Measurements from ENCODE around the gene SPAG5.

DNA sequence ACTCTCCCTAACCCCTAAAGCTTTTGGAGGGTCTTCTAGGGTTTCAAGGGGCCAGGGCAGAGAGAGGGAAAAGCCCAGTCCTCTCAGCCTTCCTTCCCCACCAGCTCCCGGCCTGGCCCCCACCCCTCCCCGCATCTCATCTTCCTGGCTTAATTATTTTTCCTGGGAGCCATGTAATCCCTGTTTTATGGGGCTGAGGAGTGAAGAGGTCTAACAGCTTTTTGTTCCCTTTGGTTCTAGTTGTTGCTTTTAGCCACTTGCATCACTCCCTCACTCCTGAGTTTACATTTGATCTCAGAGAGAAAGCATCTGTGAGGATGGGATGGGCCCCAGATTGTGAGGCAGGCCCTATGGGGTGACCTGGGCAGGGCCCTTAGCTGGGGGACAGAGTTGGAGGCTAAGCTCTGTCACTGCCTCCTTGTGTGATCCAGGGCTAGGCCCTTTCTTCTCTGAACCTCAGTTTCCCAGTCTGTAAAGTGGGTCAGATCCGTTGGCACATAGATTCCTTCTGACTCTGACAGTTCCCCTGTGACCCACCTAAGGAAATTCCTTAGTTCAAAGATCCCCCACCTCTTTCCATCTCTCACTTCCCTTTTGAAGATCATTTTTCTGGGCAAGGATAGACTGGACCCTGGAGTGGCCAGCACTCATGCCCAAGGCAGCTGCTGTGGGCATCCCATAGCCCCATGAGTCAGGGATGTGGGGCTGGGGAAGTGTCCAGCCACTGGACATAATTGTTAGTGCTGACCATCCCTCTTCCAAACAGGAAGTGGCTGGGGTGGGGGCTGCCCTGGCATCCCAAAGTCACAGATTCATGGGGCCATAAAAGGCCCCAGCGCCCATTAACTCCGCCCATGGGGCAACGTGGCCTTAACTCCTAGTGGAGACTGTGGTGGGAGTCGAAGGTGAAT is 66.5 kb downstream of the SPAG5 start:
- TF ChIP-seq, protein P1, sequence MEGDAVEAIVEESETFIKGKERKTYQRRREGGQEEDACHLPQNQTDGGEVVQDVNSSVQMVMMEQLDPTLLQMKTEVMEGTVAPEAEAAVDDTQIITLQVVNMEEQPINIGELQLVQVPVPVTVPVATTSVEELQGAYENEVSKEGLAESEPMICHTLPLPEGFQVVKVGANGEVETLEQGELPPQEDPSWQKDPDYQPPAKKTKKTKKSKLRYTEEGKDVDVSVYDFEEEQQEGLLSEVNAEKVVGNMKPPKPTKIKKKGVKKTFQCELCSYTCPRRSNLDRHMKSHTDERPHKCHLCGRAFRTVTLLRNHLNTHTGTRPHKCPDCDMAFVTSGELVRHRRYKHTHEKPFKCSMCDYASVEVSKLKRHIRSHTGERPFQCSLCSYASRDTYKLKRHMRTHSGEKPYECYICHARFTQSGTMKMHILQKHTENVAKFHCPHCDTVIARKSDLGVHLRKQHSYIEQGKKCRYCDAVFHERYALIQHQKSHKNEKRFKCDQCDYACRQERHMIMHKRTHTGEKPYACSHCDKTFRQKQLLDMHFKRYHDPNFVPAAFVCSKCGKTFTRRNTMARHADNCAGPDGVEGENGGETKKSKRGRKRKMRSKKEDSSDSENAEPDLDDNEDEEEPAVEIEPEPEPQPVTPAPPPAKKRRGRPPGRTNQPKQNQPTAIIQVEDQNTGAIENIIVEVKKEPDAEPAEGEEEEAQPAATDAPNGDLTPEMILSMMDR (conservative IDR thresholded peaks at IDR 0.05; ENCODE audit: low read depth in 2 of 2), result no peak
- no peak for TF ChIP-seq ZNF331 (CRISPR knock-in tag; IDR thresholded peaks at IDR 0.05; ENCODE audit: low read depth)
- no peak for TF ChIP-seq POLR2AphosphoS5 (IDR thresholded peaks at IDR 0.05; ENCODE audit: low read depth)
- no peak for TF ChIP-seq EZH2 (IDR thresholded peaks at IDR 0.05; ENCODE audit: low read depth, unreplicated experiment)
- TF ChIP-seq, protein P2, sequence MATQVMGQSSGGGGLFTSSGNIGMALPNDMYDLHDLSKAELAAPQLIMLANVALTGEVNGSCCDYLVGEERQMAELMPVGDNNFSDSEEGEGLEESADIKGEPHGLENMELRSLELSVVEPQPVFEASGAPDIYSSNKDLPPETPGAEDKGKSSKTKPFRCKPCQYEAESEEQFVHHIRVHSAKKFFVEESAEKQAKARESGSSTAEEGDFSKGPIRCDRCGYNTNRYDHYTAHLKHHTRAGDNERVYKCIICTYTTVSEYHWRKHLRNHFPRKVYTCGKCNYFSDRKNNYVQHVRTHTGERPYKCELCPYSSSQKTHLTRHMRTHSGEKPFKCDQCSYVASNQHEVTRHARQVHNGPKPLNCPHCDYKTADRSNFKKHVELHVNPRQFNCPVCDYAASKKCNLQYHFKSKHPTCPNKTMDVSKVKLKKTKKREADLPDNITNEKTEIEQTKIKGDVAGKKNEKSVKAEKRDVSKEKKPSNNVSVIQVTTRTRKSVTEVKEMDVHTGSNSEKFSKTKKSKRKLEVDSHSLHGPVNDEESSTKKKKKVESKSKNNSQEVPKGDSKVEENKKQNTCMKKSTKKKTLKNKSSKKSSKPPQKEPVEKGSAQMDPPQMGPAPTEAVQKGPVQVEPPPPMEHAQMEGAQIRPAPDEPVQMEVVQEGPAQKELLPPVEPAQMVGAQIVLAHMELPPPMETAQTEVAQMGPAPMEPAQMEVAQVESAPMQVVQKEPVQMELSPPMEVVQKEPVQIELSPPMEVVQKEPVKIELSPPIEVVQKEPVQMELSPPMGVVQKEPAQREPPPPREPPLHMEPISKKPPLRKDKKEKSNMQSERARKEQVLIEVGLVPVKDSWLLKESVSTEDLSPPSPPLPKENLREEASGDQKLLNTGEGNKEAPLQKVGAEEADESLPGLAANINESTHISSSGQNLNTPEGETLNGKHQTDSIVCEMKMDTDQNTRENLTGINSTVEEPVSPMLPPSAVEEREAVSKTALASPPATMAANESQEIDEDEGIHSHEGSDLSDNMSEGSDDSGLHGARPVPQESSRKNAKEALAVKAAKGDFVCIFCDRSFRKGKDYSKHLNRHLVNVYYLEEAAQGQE (IDR thresholded peaks at IDR 0.05; ENCODE audit: unreplicated experiment), result no peak

Data from GM23338 (cell line).